SH-SY5Y (cell line): ENCODE results near the gene RUFY4.

Experiments used
- GATA2 ChIP-seq: IDR thresholded peaks from 2 replicates; pipeline ENCODE4 v1.6.1; 2011; ENCODE audit warnings: mild to moderate bottlenecking, low read depth, low read length
- GATA3 ChIP-seq: IDR thresholded peaks from 2 replicates; pipeline ENCODE4 v1.6.1; 2011; ENCODE audit warnings: low read depth, mild to moderate bottlenecking, low read length, moderate library complexity

GRCh38 chr2:218024336-218024735, 44.7 kb upstream of the RUFY4 start:
- TF ChIP-seq GATA2 (no peak), GATA3 (no peak)
